HCT116 (cell line): ENCODE measurements around the gene RADIL. TPM values are rescaled to one million over a fixed set of nuclear protein-coding genes. Genes with fewer than 3 reads are reported as not detected.

Source experiments
- ATAC-seq: fragments of 200-7000 bp; cut with Tn5 transposase; 2 replicates; pipeline ENCODE4 v1.9.1; 2020; ENCODE audit warnings: mild to moderate bottlenecking, moderate library complexity
- BruUV-seq: library from RNA; stranded (reverse); fragments of 400-500 nt; replicated peaks from 2 replicates; lab custom pipeline; 2021; lab: Mats Ljungman, UMichigan
- CTCF ChIA-PET: fragments of 300-600 bp; sonication (Branson Sonifier 250); formaldehyde crosslinking; loops from one replicate; lab custom pipeline; 2021; ENCODE audit warnings: antibody characterized with exemption; lab: Charles Lee
- POLR2A ChIA-PET: fragments of 300-600, 350-600 bp; sonication (Branson Sonifier 250); formaldehyde crosslinking; loops from one replicate; lab custom pipeline; 2021; ENCODE audit warnings: antibody characterized with exemption; lab: Charles Lee
- RAD21 ChIA-PET, 2 experiments: fragments of 300-600 bp; sonication (Branson Sonifier 250); formaldehyde crosslinking; loops; one replicate each; lab custom pipeline; 2023; ENCODE audit warnings: low total read pairs in 2 of 2; ENCODE audit not compliant: uncharacterized antibody in 2 of 2, unreplicated experiment in 2 of 2, low non-redundant PET in 1 of 2; lab: Charles Lee
- DNase-seq: peaks from one replicate; pipeline ENCODE4 v3.0.0-alpha.2; 2010; ENCODE audit warnings: low read depth, low spot score
- H2AFZ ChIP-seq: fragments of 200-600 bp; shearing (Covaris generic), sonication (generic); 2 replicates; pipeline ENCODE4 v1.6.1; 2017; ENCODE audit warnings: low read depth, mixed run types, mixed read lengths, antibody characterized with exemption, low read length; ENCODE audit not compliant: poor library complexity, severe bottlenecking
- H3K27ac ChIP-seq: 2 replicates; pipeline ENCODE4 v1.5.1; 2012; ENCODE audit warnings: low read depth, low read length
- H3K27me3 ChIP-seq: fragments of 200-600 bp; sonication (generic); 2 replicates; pipeline ENCODE4 v1.6.1; 2016; ENCODE audit warnings: mixed run types, low read length, mixed read lengths; ENCODE audit not compliant: insufficient read depth
- H3K36me3 ChIP-seq, 2 experiments: fragments of 200-500 bp in 1 of 2; fragments of 200-600 bp in 1 of 2; sonication (Bioruptor generic) in 1 of 2; sonication (generic) in 1 of 2; 2 replicates each; pipeline versions ENCODE4 v1.5.1 to v1.6.1; 2014 to 2016; ENCODE audit warnings: low read length in 2 of 2, inconsistent platforms in 1 of 2, mixed read lengths in 1 of 2, mixed run types in 1 of 2; ENCODE audit not compliant: insufficient read depth in 2 of 2, control insufficient read depth in 1 of 2
- H3K4me1 ChIP-seq, 2 experiments: fragments of 200-600 bp in 1 of 2; sonication (generic) in 1 of 2; 2 replicates each; pipeline versions ENCODE4 v1.5.1 to v1.6.1; 2012 to 2017; ENCODE audit warnings: low read length in 2 of 2, inconsistent platforms in 1 of 2, mild to moderate bottlenecking in 1 of 2, mixed read lengths in 1 of 2, mixed run types in 1 of 2, moderate library complexity in 1 of 2; ENCODE audit not compliant: insufficient read depth in 2 of 2, control insufficient read depth in 1 of 2
- H3K4me2 ChIP-seq: fragments of 200-600 bp; sonication (generic); 2 replicates; pipeline ENCODE4 v1.6.1; 2017; ENCODE audit warnings: mixed run types, low read length, mixed read lengths
- H3K4me3 ChIP-seq, 2 experiments: fragments of 200-600 bp in 1 of 2; sonication (generic) in 1 of 2; replicated peaks in 1 of 2; 2 replicates each; pipeline ENCODE4 v1.5.1; 2011 to 2016; ENCODE audit warnings: low read length in 2 of 2, control low read depth in 1 of 2, low read depth in 1 of 2, mild to moderate bottlenecking in 1 of 2, mixed read lengths in 1 of 2, mixed run types in 1 of 2
- H3K79me2 ChIP-seq: fragments of 200-600 bp; sonication (generic); 2 replicates; pipeline ENCODE4 v1.6.1; 2017; ENCODE audit warnings: mild to moderate bottlenecking, mixed run types, low read length, moderate library complexity, mixed read lengths; ENCODE audit not compliant: insufficient read depth
- H3K9ac ChIP-seq: fragments of 200-600 bp; sonication (generic); 2 replicates; pipeline ENCODE4 v1.6.1; 2016; ENCODE audit warnings: low read length, mixed read lengths
- H3K9me2 ChIP-seq: fragments of 200-600 bp; sonication (generic), shearing (Covaris generic); 2 replicates; pipeline ENCODE4 v1.6.1; 2017; ENCODE audit warnings: mixed run types, mild to moderate bottlenecking, moderate library complexity; ENCODE audit not compliant: insufficient read depth
- H3K9me3 ChIP-seq, 2 experiments: fragments of 200-500 bp in 1 of 2; fragments of 200-600 bp in 1 of 2; sonication (Bioruptor generic) in 1 of 2; sonication (generic) in 1 of 2; 2 replicates each; pipeline ENCODE4 v1.6.1; 2014 to 2017; ENCODE audit warnings: low read length in 2 of 2, mixed read lengths in 2 of 2, inconsistent platforms in 1 of 2, low read depth in 1 of 2, mild to moderate bottlenecking in 1 of 2, mixed run types in 1 of 2, moderate library complexity in 1 of 2; ENCODE audit not compliant: control insufficient read depth in 1 of 2, insufficient read depth in 1 of 2
- H4K20me1 ChIP-seq: fragments of 200-600 bp; sonication (generic), shearing (Covaris generic); 2 replicates; pipeline ENCODE4 v1.6.1; 2017; ENCODE audit warnings: mixed run types, mild to moderate bottlenecking, moderate library complexity; ENCODE audit not compliant: insufficient read depth
- ELF1 ChIP-seq: IDR thresholded peaks from 2 replicates; pipeline ENCODE4 v1.6.1; 2012; ENCODE audit warnings: low read depth, borderline replicate concordance
- POLR2AphosphoS5 ChIP-seq: IDR thresholded peaks from 2 replicates; pipeline ENCODE4 v1.6.1; 2011; ENCODE audit warnings: mild to moderate bottlenecking, low read depth, low read length, moderate library complexity
- ZBTB33 ChIP-seq: IDR thresholded peaks from 2 replicates; pipeline ENCODE4 v1.6.1; 2011; ENCODE audit warnings: mild to moderate bottlenecking, low read length, moderate library complexity; ENCODE audit not compliant: insufficient replicate concordance; ENCODE audit errors: extremely low read depth
- intact Hi-C: fragments of 100-400 bp; cut with micrococcal nuclease; formaldehyde crosslinking; loops from 2 replicates; pipeline ENCODE4 v1.10.0; 2022
- total RNA-seq: library from RNA; stranded (reverse); gene quantifications from one replicate; pipeline ENCODE4 v1.2.1, GENCODE V29; 2021; ENCODE audit not compliant: unreplicated experiment
- TF ChIP-seq, protein P1 (sequence below): IDR thresholded peaks from 2 replicates; pipeline ENCODE4 v1.6.1; 2012; ENCODE audit warnings: low read depth

Gene RADIL
- total RNA-seq, 1 experiment from 2014 or later, result 5.3 TPM

GRCh38 chr7:4841007-4841784, 42.3 kb downstream of the RADIL start:
- intact Hi-C loops, result no loop called here
- CTCF ChIA-PET, result no interaction called here

More at GRCh38 chr7:4841007-4841784, 42.3 kb downstream of the RADIL start:
- ATAC-seq, result no peak
- Histone ChIP-seq H3K9me2 (no peaks in the 10 kb centered on the region), H3K27me3 (no peaks in the 10 kb centered on the region), H3K27ac (no peak overlapping the region), H3K4me1 (no peaks in the 10 kb centered on the region), H3K36me3 (no peaks in the 10 kb centered on the region), H3K9me3 (no peaks in the 10 kb centered on the region), H3K79me2 (no peaks in the 10 kb centered on the region), H3K4me2 (no peak overlapping the region), H2AFZ (no peak overlapping the region), H4K20me1 (no peaks in the 10 kb centered on the region), H3K9ac (no peak overlapping the region), H3K4me3 (no peak overlapping the region)
- POLR2A ChIA-PET, result no interaction called here
- no peak for DNase-seq
- no peak for TF ChIP-seq ELF1
- no peak for TF ChIP-seq ZBTB33
- TF ChIP-seq, protein P1, sequence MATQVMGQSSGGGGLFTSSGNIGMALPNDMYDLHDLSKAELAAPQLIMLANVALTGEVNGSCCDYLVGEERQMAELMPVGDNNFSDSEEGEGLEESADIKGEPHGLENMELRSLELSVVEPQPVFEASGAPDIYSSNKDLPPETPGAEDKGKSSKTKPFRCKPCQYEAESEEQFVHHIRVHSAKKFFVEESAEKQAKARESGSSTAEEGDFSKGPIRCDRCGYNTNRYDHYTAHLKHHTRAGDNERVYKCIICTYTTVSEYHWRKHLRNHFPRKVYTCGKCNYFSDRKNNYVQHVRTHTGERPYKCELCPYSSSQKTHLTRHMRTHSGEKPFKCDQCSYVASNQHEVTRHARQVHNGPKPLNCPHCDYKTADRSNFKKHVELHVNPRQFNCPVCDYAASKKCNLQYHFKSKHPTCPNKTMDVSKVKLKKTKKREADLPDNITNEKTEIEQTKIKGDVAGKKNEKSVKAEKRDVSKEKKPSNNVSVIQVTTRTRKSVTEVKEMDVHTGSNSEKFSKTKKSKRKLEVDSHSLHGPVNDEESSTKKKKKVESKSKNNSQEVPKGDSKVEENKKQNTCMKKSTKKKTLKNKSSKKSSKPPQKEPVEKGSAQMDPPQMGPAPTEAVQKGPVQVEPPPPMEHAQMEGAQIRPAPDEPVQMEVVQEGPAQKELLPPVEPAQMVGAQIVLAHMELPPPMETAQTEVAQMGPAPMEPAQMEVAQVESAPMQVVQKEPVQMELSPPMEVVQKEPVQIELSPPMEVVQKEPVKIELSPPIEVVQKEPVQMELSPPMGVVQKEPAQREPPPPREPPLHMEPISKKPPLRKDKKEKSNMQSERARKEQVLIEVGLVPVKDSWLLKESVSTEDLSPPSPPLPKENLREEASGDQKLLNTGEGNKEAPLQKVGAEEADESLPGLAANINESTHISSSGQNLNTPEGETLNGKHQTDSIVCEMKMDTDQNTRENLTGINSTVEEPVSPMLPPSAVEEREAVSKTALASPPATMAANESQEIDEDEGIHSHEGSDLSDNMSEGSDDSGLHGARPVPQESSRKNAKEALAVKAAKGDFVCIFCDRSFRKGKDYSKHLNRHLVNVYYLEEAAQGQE, result no peak
- TF ChIP-seq POLR2AphosphoS5, result no peak
- BruUV-seq, result no TSS peak
- RAD21 ChIA-PET, result no interaction called here
